ENCODE data around the gene HIVEP3. TPM values are rescaled to one million over a fixed set of nuclear protein-coding genes. Genes with fewer than 3 reads are reported as not detected.

The HIVEP3 gene
- total and polyA plus RNA-seq, 4 experiments from 2014 or later = 8.2 to 12.8 (median 10.8) TPM

- H3K36me3 ChIP-seq (ENCODE audit: insufficient read depth, low read length) = no peaks in the 10 kb centered on the region
- DNase-seq = no peak
- peaks cover 0 to 2% (median 0%) of the 10 kb centered on the region in 8 donors for H3K9me3 Mint-ChIP-seq
- H3K27me3 Mint-ChIP-seq = peaks cover 15 to 17% of the 10 kb centered on the region in 2 donors
- intact Hi-C loops (cut with micrococcal nuclease) = no loop called here
- no peaks in the 10 kb centered on the region for H3K27me3 ChIP-seq (ENCODE audit: insufficient read depth, low read length)
- ChIA-PET POLR2A (ENCODE audit: partially characterized antibody) (no interaction called here), CTCF (ENCODE audit: partially characterized antibody) (no interaction called here)
- H3K4me1 ChIP-seq (ENCODE audit: insufficient read depth, low read length) = no peaks in the 10 kb centered on the region
- no peak overlapping the region for H3K27ac ChIP-seq (ENCODE audit: low read depth, low read length)
- H3K4me3 ChIP-seq (ENCODE audit: low read length in 2 of 2) = no peak overlapping the region
- H3K4me3 Mint-ChIP-seq = no peak overlapping the region
- no peaks in the 10 kb centered on the region for H3K9me3 ChIP-seq (ENCODE audit: control insufficient read depth in 1 of 2, low read length in 2 of 2)
- no peaks in the 10 kb centered on the region for H3K36me3 Mint-ChIP-seq
- H3K27ac Mint-ChIP-seq = no peak overlapping the region
- peaks cover 0 to 7% (median 2%) of the 10 kb centered on the region in 4 donors for H3K4me1 Mint-ChIP-seq
Observed at GRCh38 chr1:41485605-41486004, 433.1 kb downstream of the HIVEP3 start.

GRCh38 chr1:41484402-41485241 is 434.1 kb downstream of the HIVEP3 start, which contains the start of gene EDN2:
Gene EDN2 (minus strand): TSS chr1:41484683. CDS start chr1:41484601, 82 bp downstream.
- DNase-seq = no peak
- Mint-ChIP-seq H3K27me3 (peaks cover 14 to 17% of the 10 kb centered on the region in 2 donors), H3K27ac (no peak within 1 kb of the TSS), H3K9me3 (no peaks in the 10 kb centered on the region), H3K36me3 (no peaks in the 10 kb centered on the region), H3K4me1 (peaks cover 0 to 7% (median 2%) of the 10 kb centered on the region in 4 donors), H3K4me3 (no peak within 1 kb of the TSS)
- H3K9me3 ChIP-seq (ENCODE audit: control insufficient read depth in 1 of 2, low read length in 2 of 2) = no peaks in the 10 kb centered on the region
- H3K4me1 ChIP-seq (ENCODE audit: insufficient read depth, low read length) = no peaks in the 10 kb centered on the region
- no peaks in the 10 kb centered on the region for H3K36me3 ChIP-seq (ENCODE audit: insufficient read depth, low read length)
- CTCF ChIA-PET (ENCODE audit: partially characterized antibody) = no interaction called here
- H3K27ac ChIP-seq (ENCODE audit: low read depth, low read length) = no peak within 1 kb of the TSS
- POLR2A ChIA-PET (ENCODE audit: partially characterized antibody) = no interaction called here
- intact Hi-C loops (cut with micrococcal nuclease) = no loop called here
- H3K4me3 ChIP-seq (ENCODE audit: low read length in 2 of 2) = no peak within 1 kb of the TSS
- H3K27me3 ChIP-seq (ENCODE audit: insufficient read depth, low read length) = no peaks in the 10 kb centered on the region

- H3K9me3 ChIP-seq (ENCODE audit: control insufficient read depth in 1 of 2, low read length in 2 of 2) = no peaks in the 10 kb centered on the region
- H3K27ac ChIP-seq (ENCODE audit: low read depth, low read length) = no peak overlapping the region
- Mint-ChIP-seq H3K4me1 (peaks cover 0 to 7% (median 2%) of the 10 kb centered on the region in 4 donors), H3K4me3 (no peak overlapping the region), H3K27ac (no peak overlapping the region), H3K36me3 (no peaks in the 10 kb centered on the region), H3K9me3 (no peaks in the 10 kb centered on the region), H3K27me3 (peaks cover 9 to 14% of the 10 kb centered on the region in 2 donors)
- DNase-seq = no peak
- ChIA-PET CTCF (ENCODE audit: partially characterized antibody) (no interaction called here), POLR2A (ENCODE audit: partially characterized antibody) (no interaction called here)
- H3K4me3 ChIP-seq (ENCODE audit: low read length in 2 of 2) = no peak overlapping the region
- H3K36me3 ChIP-seq (ENCODE audit: insufficient read depth, low read length) = no peaks in the 10 kb centered on the region
- no peaks in the 10 kb centered on the region for H3K4me1 ChIP-seq (ENCODE audit: insufficient read depth, low read length)
- no peaks in the 10 kb centered on the region for H3K27me3 ChIP-seq (ENCODE audit: insufficient read depth, low read length)
- intact Hi-C loops (cut with micrococcal nuclease) = no loop called here
Observed at GRCh38 chr1:41483960-41484401, 434.7 kb downstream of the HIVEP3 start.

GRCh38 chr1:41483001-41483850 is 435.5 kb downstream of the HIVEP3 start:
- Histone ChIP-seq H3K4me3 (ENCODE audit: low read length in 2 of 2) (no peak overlapping the region), H3K27me3 (ENCODE audit: insufficient read depth, low read length) (no peaks in the 10 kb centered on the region), H3K9me3 (ENCODE audit: control insufficient read depth in 1 of 2, low read length in 2 of 2) (no peaks in the 10 kb centered on the region), H3K36me3 (ENCODE audit: insufficient read depth, low read length) (no peaks in the 10 kb centered on the region), H3K4me1 (ENCODE audit: insufficient read depth, low read length) (no peaks in the 10 kb centered on the region), H3K27ac (ENCODE audit: low read depth, low read length) (no peak overlapping the region)
- ChIA-PET POLR2A (ENCODE audit: partially characterized antibody) (no interaction called here), CTCF (ENCODE audit: partially characterized antibody) (no interaction called here)
- peaks cover 7 to 14% of the 10 kb centered on the region in 2 donors for H3K27me3 Mint-ChIP-seq
- no peak for DNase-seq
- no peaks in the 10 kb centered on the region for H3K36me3 Mint-ChIP-seq
- no peak overlapping the region for H3K4me3 Mint-ChIP-seq
- no peaks in the 10 kb centered on the region for H3K9me3 Mint-ChIP-seq
- H3K4me1 Mint-ChIP-seq = peaks cover 0 to 7% (median 2%) of the 10 kb centered on the region in 4 donors
- H3K27ac Mint-ChIP-seq = no peak overlapping the region
- intact Hi-C loops (cut with micrococcal nuclease) = no loop called here

GRCh38 chr1:41482001-41482765 is 436.5 kb downstream of the HIVEP3 start:
- POLR2A ChIA-PET (ENCODE audit: partially characterized antibody) = no interaction called here
- Mint-ChIP-seq H3K27ac (no peak overlapping the region), H3K9me3 (no peaks in the 10 kb centered on the region), H3K4me3 (no peak overlapping the region), H3K27me3 (peaks cover 7 to 14% of the 10 kb centered on the region in 2 donors), H3K4me1 (peaks cover 0 to 7% (median 2%) of the 10 kb centered on the region in 4 donors), H3K36me3 (no peaks in the 10 kb centered on the region)
- H3K9me3 ChIP-seq (ENCODE audit: control insufficient read depth in 1 of 2, low read length in 2 of 2) = no peaks in the 10 kb centered on the region
- no peaks in the 10 kb centered on the region for H3K27me3 ChIP-seq (ENCODE audit: insufficient read depth, low read length)
- intact Hi-C loops (cut with micrococcal nuclease) = no loop called here
- DNase-seq = no peak
- CTCF ChIA-PET (ENCODE audit: partially characterized antibody) = no interaction called here
- no peaks in the 10 kb centered on the region for H3K36me3 ChIP-seq (ENCODE audit: insufficient read depth, low read length)
- H3K4me1 ChIP-seq (ENCODE audit: insufficient read depth, low read length) = no peaks in the 10 kb centered on the region
- no peak overlapping the region for H3K4me3 ChIP-seq (ENCODE audit: low read length in 2 of 2)
- no peak overlapping the region for H3K27ac ChIP-seq (ENCODE audit: low read depth, low read length)

- no peak for DNase-seq
- ChIA-PET CTCF (ENCODE audit: partially characterized antibody) (no interaction called here), POLR2A (ENCODE audit: partially characterized antibody) (no interaction called here)
- Mint-ChIP-seq H3K4me3 (no peak overlapping the region), H3K9me3 (no peaks in the 10 kb centered on the region), H3K4me1 (peaks cover 0 to 2% (median 0%) of the 10 kb centered on the region in 4 donors), H3K27ac (no peak overlapping the region), H3K27me3 (peaks cover 4 to 9% of the 10 kb centered on the region in 2 donors), H3K36me3 (no peaks in the 10 kb centered on the region)
- no peak overlapping the region for H3K4me3 ChIP-seq (ENCODE audit: low read length in 2 of 2)
- no peaks in the 10 kb centered on the region for H3K36me3 ChIP-seq (ENCODE audit: insufficient read depth, low read length)
- H3K27me3 ChIP-seq (ENCODE audit: insufficient read depth, low read length) = no peaks in the 10 kb centered on the region
- intact Hi-C loops (cut with micrococcal nuclease) = no loop called here
- H3K27ac ChIP-seq (ENCODE audit: low read depth, low read length) = no peak overlapping the region
- no peaks in the 10 kb centered on the region for H3K4me1 ChIP-seq (ENCODE audit: insufficient read depth, low read length)
- no peaks in the 10 kb centered on the region for H3K9me3 ChIP-seq (ENCODE audit: control insufficient read depth in 1 of 2, low read length in 2 of 2)
Observed at GRCh38 chr1:41481109-41481775, 437.5 kb downstream of the HIVEP3 start.
